ENCODE results near the gene RTBDN. TPM values are rescaled to one million over a fixed set of nuclear protein-coding genes. Genes with fewer than 3 reads are reported as not detected.
A peak's percentile ranks its signal among the peaks of the same experiment; 100 is the strongest.

Gene RTBDN
- total RNA-seq, 1 experiment from 2014 or later = 25.1 TPM

GRCh38 chr19:12833738-12834565 is 427 bp downstream of the RTBDN start:
- ChIA-PET RAD21 (ENCODE audit: low non-redundant PET in 1 of 2, low total read pairs in 2 of 2, uncharacterized antibody in 2 of 2, unreplicated experiment in 2 of 2) (no interaction called here), POLR2A (interaction anchor here (0.6 to 3.0 kb wide), 7 partner anchors 8 to 48 kb away, joined by 3 to 14 read pairs (median 3); partner anchors contain the start of genes JUNB, RNASEH2A and THSD8), CTCF (interaction anchor here (0.7 to 2.6 kb wide), 9 partner anchors 8 to 131 kb away, joined by 3 to 12 read pairs (median 4); no protein-coding TSS in a partner anchor)
- TF ChIP-seq FOSL1 (IDR thresholded peaks at IDR 0.05; ENCODE audit: low read depth) (no peak), ZBTB33 (IDR thresholded peaks at IDR 0.05; ENCODE audit: extremely low read depth, insufficient replicate concordance, low read length) (no peak), SIN3A (IDR thresholded peaks at IDR 0.05; ENCODE audit: low read depth) (no peak), POLR2AphosphoS5 (IDR thresholded peaks at IDR 0.05; ENCODE audit: low read depth, low read length) (0 out of 2 replicates have a peak, but pooled peaks have one; percentile 29), CBX3 (IDR thresholded peaks at IDR 0.05; ENCODE audit: low read depth) (no peak), EGR1 (IDR thresholded peaks at IDR 0.05; ENCODE audit: low read depth) (no peak; the same call in 1 of the 2 replicates)
- H4K20me1 ChIP-seq (ENCODE audit: insufficient read depth) = no peaks in the 10 kb centered on the region
- intact Hi-C loops (cut with micrococcal nuclease) = no loop called here
- H3K4me3 ChIP-seq (replicated peaks in 1 of 2; ENCODE audit: low read depth in 1 of 2, low read length in 2 of 2) = peak overlapping the region; percentile 65 to 69
- BruUV-seq (replicated peaks) = no TSS peak
- no peak overlapping the region for H2AFZ ChIP-seq (ENCODE audit: low read depth, low read length, poor library complexity, severe bottlenecking)
- peak overlapping the region; percentile 73 for H3K9ac ChIP-seq (ENCODE audit: low read length)
- no peak for DNase-seq (ENCODE audit: low read depth, low spot score)
- peak overlapping the region; percentile 93 for H3K4me2 ChIP-seq (ENCODE audit: low read length)
- peaks cover 3% of the 10 kb centered on the region; the same call in 1 of the 2 replicates for H3K79me2 ChIP-seq (ENCODE audit: insufficient read depth, low read length)
- H3K27ac ChIP-seq (ENCODE audit: low read depth, low read length) = peak overlapping the region; percentile 89
- H3K9me3 ChIP-seq (ENCODE audit: control insufficient read depth in 1 of 2, insufficient read depth in 1 of 2, low read depth in 1 of 2, low read length in 2 of 2) = no peaks in the 10 kb centered on the region
- no peaks in the 10 kb centered on the region for H3K27me3 ChIP-seq (ENCODE audit: insufficient read depth, low read length)
- H3K36me3 ChIP-seq (ENCODE audit: control insufficient read depth in 1 of 2, insufficient read depth in 2 of 2, low read length in 2 of 2) = no peaks in the 10 kb centered on the region
- H3K4me1 ChIP-seq (ENCODE audit: control insufficient read depth in 1 of 2, insufficient read depth in 2 of 2, low read length in 2 of 2) = peaks cover 36 to 58% of the 10 kb centered on the region in 2 experiments
- H3K9me2 ChIP-seq (ENCODE audit: insufficient read depth) = no peaks in the 10 kb centered on the region
- peak; percentile 28 for ATAC-seq

Data from HCT116 (cell line).